NCI-H345 treated with DMSO at 0.1 percent for 48 hours (cell line): Measurements from ENCODE around the gene OR5K1.

Experiments used
- DNase-seq: peaks from one replicate; lab custom pipeline; 2025; ENCODE audit not compliant: unreplicated experiment; lab: John Stamatoyannopoulos, UW

Gene OR5K1

DNA sequence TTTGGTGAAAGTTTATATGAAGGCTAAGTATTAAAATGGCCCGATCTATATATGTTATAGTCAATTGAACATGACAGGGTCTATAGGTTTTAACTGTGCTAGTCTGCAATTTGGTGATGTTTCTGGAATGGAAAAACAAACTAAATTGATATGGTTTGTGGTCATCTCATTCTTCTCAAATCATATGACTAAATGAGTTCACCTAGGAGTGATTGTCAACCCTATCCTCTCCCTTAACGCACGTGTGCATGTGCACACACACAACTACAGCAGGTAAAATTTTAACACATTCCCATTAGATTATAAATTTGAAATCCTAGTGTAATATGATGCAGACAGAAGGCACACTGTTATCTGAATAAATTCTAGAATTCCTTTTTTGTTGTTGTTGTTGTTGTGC, 50.7 kb downstream of the OR5K1 start:
- DNase-seq, result no peak

DNA sequence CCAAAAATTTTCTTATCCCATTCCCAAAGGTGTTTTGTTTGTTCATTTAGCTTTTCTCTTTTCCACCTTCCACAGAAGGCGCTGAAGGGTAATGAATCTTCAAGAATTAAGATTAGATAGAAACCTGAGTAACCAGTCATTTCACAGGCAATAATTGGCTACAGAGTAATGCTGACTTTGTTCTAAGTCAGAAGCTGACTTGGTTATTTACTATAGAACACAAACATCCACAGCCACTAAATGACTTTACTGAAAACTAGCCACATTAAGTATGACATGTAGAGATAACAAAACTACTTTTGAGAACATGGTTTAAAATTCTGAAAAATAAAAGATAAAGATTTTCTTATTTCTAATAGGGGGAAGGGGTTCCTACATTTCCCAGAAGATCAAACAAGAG, 51.9 kb downstream of the OR5K1 start:
- no peak for DNase-seq

DNA sequence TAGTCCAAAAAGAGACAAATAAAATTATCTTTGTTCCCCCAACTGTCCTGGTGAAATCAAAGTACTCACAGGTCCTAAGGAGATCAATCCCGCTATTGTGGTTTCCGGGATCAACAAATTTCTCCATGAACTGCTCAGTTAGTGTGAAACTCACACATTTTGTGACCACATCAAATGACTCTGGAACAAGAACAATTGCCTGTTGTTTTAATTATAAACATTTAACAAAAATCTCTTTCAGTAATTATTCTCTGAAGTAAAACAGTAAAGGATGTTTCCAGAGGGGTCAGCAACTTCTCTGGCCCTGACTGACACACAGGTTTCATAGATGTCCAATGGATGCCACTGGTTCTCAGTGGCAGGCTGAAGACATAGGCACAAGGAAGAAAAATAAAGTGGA, 55.8 kb downstream of the OR5K1 start:
- DNase-seq, result no peak

DNA sequence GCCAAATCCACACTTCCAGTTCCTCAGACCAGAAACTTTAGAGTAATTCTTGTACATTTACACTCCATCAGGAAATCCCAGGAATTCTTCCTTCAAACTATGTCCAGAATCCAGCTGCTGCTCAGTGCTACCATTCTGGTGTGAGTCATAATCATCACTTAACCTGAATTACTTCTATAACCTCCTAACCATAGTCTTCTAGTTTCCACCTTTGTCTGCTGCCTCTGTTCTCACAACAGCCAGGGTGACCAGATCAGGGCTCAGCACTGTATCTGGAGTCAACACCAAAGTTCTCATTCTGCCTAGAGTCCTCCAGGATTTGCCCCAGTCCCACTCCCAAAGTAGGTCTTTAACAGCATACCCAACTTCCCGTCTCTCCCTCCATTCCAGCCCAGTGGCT, 56.4 kb downstream of the OR5K1 start:
- no peak for DNase-seq

DNA sequence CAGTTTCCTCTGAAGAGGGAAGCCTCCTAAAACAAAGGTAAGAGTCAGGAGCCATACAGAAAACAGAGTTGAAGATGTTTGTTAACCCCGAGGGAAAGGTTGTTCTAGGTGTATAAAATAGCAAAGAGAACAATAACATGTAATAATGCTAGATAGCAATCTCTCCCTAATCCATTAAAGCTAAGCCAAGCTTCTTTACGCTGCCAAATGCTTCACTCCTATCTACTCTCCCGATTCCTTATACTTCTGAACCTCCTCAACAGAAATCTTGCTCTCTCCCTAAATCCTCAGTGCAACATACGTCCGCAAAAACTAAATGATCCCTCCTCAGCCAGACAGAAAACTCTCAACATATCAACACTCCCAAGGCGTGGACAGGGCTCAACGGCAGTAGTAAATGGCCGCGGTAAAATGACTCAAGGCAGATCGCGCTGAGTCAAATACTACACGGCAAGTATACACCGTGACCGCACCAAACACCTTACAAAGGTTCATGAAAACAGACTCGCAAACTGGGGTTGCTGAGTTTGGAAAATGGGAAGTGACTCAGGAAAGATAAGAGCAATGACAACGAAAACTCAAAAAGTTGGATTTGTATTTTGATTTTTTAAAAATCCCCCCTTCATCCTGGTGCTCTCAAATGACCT, 59.0 kb downstream of the OR5K1 start:
- peak; percentile 2 for DNase-seq
